GM06990 (cell line): Measurements from ENCODE around the gene ANKS1B.
"Not testable (repeated sequence)": the region's sequence is repeated elsewhere in the genome, so short reads cannot be mapped to it uniquely, and the experiment has no call there.

Experiments used
- DNase-seq: peaks from one replicate; pipeline ENCODE4 v3.0.0-alpha.2; 2011; ENCODE audit not compliant: insufficient read length; ENCODE audit errors: extremely low read depth
- H3K27me3 ChIP-seq: replicated peaks from 2 replicates; pipeline ENCODE4 v1.6.0; 2011; ENCODE audit warnings: low read length; ENCODE audit not compliant: control insufficient read depth, insufficient read depth
- H3K36me3 ChIP-seq: 2 replicates; pipeline ENCODE4 v1.5.1; 2011; ENCODE audit warnings: low read length; ENCODE audit not compliant: control insufficient read depth, insufficient read depth
- H3K4me3 ChIP-seq: replicated peaks from 2 replicates; pipeline ENCODE4 v1.5.1; 2011; ENCODE audit warnings: low read depth, mild to moderate bottlenecking, control low read depth, low read length
- TF ChIP-seq, protein P1 (sequence below): IDR thresholded peaks from 2 replicates; pipeline ENCODE4 v1.5.1; 2011; ENCODE audit warnings: low read length, control low read depth, mild to moderate bottlenecking, inconsistent platforms; ENCODE audit not compliant: insufficient read depth, poor library complexity, severe bottlenecking

The ANKS1B gene

DNA sequence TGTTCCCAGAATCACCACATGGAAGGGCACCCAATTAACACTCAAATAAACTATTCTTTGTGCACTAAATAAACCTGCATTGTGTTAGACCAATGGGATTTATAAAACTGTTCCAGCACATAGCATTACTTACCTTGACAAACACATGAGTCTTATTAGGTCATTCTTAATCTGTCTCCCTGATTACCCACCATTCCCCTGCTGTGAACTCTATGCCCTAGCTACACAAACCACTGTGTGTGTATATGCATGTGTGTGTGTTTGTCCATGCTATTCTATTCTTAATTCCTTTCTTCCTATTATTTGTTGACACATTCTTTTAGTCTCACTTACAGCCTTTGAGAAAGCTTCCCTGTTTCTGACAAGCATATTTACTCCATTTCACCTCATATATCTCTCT, 640.8 kb downstream of the ANKS1B start:
- no peaks in the 10 kb centered on the region for H3K27me3 ChIP-seq
- DNase-seq, result no peak
- no peaks in the 10 kb centered on the region for H3K36me3 ChIP-seq
- TF ChIP-seq, protein P1, sequence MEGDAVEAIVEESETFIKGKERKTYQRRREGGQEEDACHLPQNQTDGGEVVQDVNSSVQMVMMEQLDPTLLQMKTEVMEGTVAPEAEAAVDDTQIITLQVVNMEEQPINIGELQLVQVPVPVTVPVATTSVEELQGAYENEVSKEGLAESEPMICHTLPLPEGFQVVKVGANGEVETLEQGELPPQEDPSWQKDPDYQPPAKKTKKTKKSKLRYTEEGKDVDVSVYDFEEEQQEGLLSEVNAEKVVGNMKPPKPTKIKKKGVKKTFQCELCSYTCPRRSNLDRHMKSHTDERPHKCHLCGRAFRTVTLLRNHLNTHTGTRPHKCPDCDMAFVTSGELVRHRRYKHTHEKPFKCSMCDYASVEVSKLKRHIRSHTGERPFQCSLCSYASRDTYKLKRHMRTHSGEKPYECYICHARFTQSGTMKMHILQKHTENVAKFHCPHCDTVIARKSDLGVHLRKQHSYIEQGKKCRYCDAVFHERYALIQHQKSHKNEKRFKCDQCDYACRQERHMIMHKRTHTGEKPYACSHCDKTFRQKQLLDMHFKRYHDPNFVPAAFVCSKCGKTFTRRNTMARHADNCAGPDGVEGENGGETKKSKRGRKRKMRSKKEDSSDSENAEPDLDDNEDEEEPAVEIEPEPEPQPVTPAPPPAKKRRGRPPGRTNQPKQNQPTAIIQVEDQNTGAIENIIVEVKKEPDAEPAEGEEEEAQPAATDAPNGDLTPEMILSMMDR, result no peak
- no peak overlapping the region for H3K4me3 ChIP-seq

DNA sequence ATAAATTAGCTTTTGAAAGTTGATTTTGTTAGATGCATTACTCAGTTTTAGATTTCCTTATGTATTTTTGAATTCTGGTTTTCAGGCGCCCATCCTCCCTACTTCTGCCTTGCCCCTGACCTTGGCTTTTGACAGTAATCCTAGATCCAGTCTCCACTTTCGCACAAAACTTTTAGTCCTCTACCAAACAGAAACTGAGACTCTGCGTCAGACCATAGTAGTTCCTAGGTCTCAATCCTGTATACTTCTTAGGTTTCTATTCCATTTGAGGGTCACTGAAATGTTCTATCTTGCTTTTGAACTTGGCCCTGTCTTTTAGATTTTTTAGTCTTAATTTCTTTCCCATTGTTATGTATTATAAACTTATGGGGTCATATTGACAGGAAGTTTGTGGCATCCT, 645.1 kb downstream of the ANKS1B start:
- no peaks in the 10 kb centered on the region for H3K27me3 ChIP-seq
- no peak for DNase-seq
- TF ChIP-seq, protein P1, result no peak

DNA sequence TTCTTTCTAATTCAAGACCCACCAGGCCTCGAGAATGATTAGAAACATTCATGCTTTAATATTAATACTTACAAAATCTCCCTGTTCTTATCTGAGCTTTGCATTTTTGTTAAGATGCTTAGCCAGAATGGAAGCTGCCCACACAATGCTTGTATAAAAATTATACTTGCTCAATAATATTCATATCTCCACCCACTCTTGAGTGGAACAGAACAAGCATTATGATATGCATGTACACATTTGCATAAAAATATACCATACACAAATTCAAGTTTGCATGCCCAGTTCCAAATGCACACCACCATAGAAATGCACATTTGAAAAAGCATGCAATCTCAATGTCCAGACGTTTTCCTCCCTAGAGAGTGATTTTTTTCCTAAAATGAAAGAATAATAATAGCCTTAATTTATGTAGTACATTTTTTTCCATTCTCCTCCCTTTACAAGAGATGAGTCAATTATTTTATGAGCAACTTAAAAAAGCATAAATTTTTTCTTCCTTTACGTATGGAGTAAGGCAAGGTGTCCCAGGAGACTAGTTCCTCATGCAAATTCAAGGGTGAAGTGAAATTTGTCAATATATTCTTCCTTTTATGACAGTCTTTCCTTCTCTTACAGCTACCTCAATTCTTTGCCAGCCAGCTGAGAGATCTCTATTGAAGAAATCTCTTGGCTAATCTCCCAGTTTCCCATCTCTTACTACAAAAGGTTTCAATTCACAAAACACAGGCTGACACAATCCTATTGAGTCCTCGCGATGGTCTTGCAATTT, 650.3 kb downstream of the ANKS1B start:
- H3K4me3 ChIP-seq, result no peak overlapping the region
- TF ChIP-seq, protein P1, result no peak
- DNase-seq, result no peak
- no peaks in the 10 kb centered on the region for H3K27me3 ChIP-seq
- H3K36me3 ChIP-seq, result no peaks in the 10 kb centered on the region

More for the DNA sequence above, 645.1 kb downstream of the ANKS1B start:
- H3K36me3 ChIP-seq, result no peaks in the 10 kb centered on the region
- no peak overlapping the region for H3K4me3 ChIP-seq

DNA sequence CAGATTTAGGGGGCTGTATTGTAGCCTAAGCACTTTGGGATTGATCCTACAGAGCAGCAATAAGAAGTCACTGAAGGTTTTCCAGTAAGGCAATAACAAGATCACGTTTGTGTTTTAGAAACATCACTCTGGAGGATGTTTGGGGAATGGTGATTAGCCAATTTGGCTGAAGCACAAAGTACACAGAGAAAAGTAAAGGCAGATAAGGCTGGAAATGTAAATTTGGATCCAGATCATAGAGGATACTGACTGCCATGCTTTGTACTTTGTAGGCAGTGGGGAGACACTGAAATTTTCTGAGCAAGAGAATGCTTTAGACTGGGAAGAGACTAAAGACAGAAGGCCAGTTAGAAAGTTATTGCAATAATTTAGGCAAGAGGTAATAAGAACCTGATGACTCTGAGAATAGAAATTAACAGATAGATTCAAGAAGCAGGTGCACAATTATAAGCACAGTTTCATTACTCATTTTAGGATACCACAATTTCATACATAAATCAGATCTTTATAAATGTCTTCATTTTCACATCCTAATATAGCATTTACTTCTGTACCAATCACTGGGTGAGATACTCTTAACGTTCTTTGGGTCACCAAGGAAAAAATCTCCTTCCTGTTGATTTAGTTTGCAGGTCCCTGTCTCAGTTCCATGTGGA, 651.7 kb downstream of the ANKS1B start:
- Histone ChIP-seq H3K4me3 (no peak overlapping the region), H3K27me3 (no peaks in the 10 kb centered on the region), H3K36me3 (no peaks in the 10 kb centered on the region)
- DNase-seq, result peak; percentile 1
- TF ChIP-seq, protein P1, result no peak

DNA sequence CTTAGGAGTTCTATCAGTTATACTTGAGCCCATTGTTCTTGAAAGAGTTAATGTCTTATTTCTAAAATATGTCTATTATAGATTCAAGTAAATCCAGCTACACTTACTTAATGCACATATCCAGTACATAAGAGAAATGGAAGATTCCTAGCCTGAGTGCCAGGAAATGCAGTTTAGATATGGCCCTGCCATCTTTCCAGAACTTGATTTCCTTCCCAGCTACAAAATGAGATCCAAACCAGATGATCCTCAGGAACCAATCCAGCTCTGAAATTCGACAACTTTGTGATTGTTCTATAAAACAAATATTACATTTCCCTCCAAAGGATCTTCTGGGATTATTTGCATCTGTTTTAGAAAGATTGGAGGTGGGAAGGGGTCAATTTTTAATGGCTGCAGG, 654.5 kb downstream of the ANKS1B start:
- H3K4me3 ChIP-seq, result no peak overlapping the region
- TF ChIP-seq, protein P1, result no peak
- no peak for DNase-seq
- no peaks in the 10 kb centered on the region for H3K27me3 ChIP-seq
- no peaks in the 10 kb centered on the region for H3K36me3 ChIP-seq

DNA sequence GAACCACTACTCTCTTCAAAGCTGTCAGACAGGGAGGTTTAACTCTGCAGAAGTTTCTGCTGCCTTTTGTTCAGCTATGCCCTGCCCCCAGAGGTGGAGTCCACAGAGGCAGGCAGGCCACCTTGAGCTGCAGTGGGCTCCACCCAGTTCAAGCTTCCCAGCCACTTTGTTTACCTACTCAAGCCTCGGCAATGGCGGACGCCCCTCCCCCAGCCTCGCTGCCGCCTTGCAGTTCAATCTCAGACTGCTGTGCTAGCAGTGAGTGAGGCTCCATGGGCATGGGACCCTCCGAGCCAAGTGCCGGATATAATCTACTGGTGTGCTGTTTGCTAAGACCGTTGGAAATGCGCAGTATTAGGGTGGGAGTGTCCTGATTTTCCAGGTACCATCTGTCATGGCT, 663.5 kb downstream of the ANKS1B start:
- DNase-seq, H3K36me3 ChIP-seq: not testable (repeated sequence)

More for the DNA sequence above, 663.5 kb downstream of the ANKS1B start:
- H3K4me3 ChIP-seq, H3K27me3 ChIP-seq: not testable (repeated sequence)
